Measurements from ENCODE around the gene RMI1. TPM values are rescaled to one million over a fixed set of nuclear protein-coding genes. Genes with fewer than 3 reads are reported as not detected.

RMI1 gene
- total and polyA plus RNA-seq, 10 of the 15 experiments (the other 5 are each of a cell fraction or from before 2014, with no cell fraction given) = 3.6 to 34.1 (median 16.1) TPM

- TF ChIP-seq NR2C2 (IDR thresholded peaks at IDR 0.05; ENCODE audit: borderline replicate concordance, control insufficient read depth, insufficient read length, low read depth) = no peak
- TF ChIP-seq SPI1 (IDR thresholded peaks at IDR 0.05; ENCODE audit: borderline replicate concordance, insufficient read depth, low read depth, low read length) = no peak
- TF ChIP-seq BCL3 (IDR thresholded peaks at IDR 0.05; ENCODE audit: borderline replicate concordance, insufficient read depth, low read depth, low read length, poor library complexity, severe bottlenecking) = peak; percentile 15
- TF ChIP-seq RAD21 (IDR thresholded peaks at IDR 0.05; ENCODE audit: insufficient read depth, low read depth, low read length) = no peak
- no peak for TF ChIP-seq WRNIP1 (IDR thresholded peaks at IDR 0.05; ENCODE audit: borderline replicate concordance, low read depth, low read length)
- no peak for TF ChIP-seq HDAC2 (IDR thresholded peaks at IDR 0.05)
- no peak for TF ChIP-seq PAX8 (IDR thresholded peaks at IDR 0.05)
- TF ChIP-seq IRF3 (IDR thresholded peaks at IDR 0.05) = no peak
- TF ChIP-seq HCFC1 (IDR thresholded peaks at IDR 0.05; ENCODE audit: low read length) = no peak
- TF ChIP-seq MLLT1 (IDR thresholded peaks at IDR 0.05) = no peak
- TF ChIP-seq CBX5 (IDR thresholded peaks at IDR 0.05; ENCODE audit: low read depth) = no peak
- TF ChIP-seq ZNF207 (IDR thresholded peaks at IDR 0.05; ENCODE audit: borderline replicate concordance) = no peak
- no peak for TF ChIP-seq YBX1 (IDR thresholded peaks at IDR 0.05)
- no peak for TF ChIP-seq IRF4 (IDR thresholded peaks at IDR 0.05; ENCODE audit: low read depth, low read length)
- TF ChIP-seq CREM (IDR thresholded peaks at IDR 0.05; ENCODE audit: low read depth) = no peak
- TF ChIP-seq ATF2 (IDR thresholded peaks at IDR 0.05; ENCODE audit: low read length) = peak; percentile 15; the same call in 1 of the 2 replicates
- TF ChIP-seq POU2F2 (IDR thresholded peaks at IDR 0.05; ENCODE audit: borderline replicate concordance, low read depth, low read length) = no peak; the same call in 2 of the 3 replicates
- no peak for TF ChIP-seq CEBPZ (IDR thresholded peaks at IDR 0.05; ENCODE audit: low read depth, low read length)
- TF ChIP-seq NR2C1 (IDR thresholded peaks at IDR 0.05) = no peak
- TF ChIP-seq ATF7 (IDR thresholded peaks at IDR 0.05; ENCODE audit: low read depth) = no peak
- no peak for TF ChIP-seq RAD51 (IDR thresholded peaks at IDR 0.05)
These were observed 15.0 kb upstream of the RMI1 start (continued) for GRCh38 chr9:83965350-83966208.
